ENCODE measurements around the gene ABCE1.

The ABCE1 gene

GRCh38 chr4:145097821-145098674, at the start of gene ABCE1, which contains the start of gene ANAPC10:
Gene ABCE1 (plus strand): TSS chr4:145098311. CDS start chr4:145104413, 6,102 bp downstream.
Gene ANAPC10 (minus strand): TSS chr4:145098196. CDS start chr4:145096099, 2,097 bp downstream.
- DNase-seq: peak; percentile 96

DNA sequence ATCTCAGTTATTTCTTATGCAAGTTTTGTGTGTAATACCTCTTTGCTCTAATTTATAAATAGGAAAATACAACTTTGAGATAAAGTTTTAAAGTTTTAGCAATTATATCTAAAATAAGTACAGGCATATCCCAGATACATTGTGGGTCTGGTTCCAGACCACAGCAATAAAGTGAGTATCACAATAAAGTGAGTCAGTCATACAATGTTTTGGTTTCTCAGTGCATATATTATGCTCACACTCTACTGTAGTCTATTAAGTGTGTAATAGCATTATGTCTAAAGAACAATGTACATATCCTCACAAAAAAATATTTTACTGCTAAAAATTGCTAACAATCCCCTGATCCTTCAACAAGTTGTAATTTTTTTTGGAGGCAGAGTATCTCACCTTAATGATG, 49.3 kb upstream of the ABCE1 start:
- no peak for DNase-seq

DNA sequence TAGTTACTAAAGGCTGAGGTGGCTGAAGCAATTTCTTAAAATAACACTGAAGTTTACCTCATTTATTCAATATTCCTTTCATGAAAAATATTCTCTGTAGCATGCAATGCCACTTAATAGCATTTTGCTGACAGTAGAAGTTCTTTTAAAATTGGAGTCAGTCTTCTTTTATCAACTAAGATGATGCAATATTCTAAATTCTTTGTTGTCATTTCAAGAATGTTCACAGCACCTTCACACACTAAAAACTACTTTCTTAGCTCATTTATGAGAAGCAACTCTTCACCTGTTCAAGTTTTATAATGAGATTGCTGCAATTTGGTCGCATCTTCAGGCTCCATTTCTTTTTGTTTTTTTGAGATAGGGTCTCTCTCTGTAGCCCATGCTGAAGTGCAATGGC, 48.9 kb upstream of the ABCE1 start:
- no peak for DNase-seq

GRCh38 chr4:145055533-145056257, 42.4 kb upstream of the ABCE1 start:
- no peak for DNase-seq

DNA sequence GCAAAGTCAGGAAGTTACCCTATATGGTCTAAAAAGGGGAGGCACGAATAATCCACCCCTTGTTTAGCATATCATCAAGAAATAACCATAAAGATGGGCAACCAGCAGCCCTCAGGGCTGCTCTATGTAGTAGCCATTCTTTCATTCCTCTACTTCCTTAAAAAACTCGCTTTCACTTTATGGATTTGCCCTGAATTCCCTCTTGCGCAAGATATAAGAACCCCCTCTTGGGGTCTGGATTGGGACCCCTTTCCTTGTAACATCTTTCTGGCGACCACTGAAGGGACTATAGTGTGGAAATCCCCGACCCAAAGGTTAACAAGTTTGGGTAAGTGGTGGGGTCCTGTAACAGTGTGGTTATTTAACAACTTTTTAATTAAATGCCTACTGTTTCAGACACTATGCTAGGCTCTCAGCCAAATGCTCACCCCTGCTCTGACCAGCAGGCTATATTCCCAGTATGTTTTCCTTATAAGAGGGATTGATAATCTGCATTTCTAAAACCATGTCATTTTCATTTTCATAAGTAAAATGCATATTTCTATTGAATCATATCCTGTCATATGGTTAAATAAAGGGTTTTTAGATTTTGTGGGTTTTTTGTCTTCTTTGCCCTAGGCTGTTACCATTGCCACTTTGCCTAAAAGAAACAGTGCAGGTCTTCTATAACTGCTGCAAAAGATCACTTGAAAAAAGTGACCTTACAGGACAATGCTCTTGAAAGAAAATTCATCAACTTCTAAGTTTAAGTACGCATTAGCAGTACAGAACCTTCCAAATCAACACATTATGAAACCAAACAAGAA, 41.6 kb upstream of the ABCE1 start:
- DNase-seq: no peak

DNA sequence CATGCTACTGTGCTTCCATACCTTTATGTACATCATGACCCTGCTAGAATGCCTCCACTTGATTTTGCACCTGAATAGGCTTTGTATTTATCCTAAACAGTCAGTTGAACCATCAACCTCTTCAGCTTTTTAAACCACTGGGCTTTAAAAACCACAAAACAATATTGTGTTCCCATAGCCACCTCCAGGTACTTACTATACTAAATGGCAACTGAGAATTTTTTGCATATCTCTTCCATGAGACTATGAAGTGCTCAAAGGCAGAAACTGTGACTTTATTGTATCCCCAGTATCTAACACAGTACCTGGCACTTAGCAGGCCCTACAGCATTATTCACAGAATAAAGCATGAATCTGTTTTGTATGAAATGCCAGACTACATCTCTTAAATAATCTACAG, 39.9 kb upstream of the ABCE1 start:
- no peak for DNase-seq

- peak; percentile 50 for DNase-seq
These were observed 36.7 kb upstream of the ABCE1 start for GRCh38 chr4:145061318-145061920.

GRCh38 chr4:145066063-145066501, 32.0 kb upstream of the ABCE1 start:
- DNase-seq: no peak

GRCh38 chr4:145069361-145069760, 28.8 kb upstream of the ABCE1 start:
- no peak for DNase-seq

- no peak for DNase-seq
These were observed 26.6 kb upstream of the ABCE1 start for GRCh38 chr4:145071560-145071959.

GRCh38 chr4:145075742-145076468, 22.2 kb upstream of the ABCE1 start:
- no peak for DNase-seq

GRCh38 chr4:145076469-145076855, 21.6 kb upstream of the ABCE1 start:
- no peak for DNase-seq

DNA sequence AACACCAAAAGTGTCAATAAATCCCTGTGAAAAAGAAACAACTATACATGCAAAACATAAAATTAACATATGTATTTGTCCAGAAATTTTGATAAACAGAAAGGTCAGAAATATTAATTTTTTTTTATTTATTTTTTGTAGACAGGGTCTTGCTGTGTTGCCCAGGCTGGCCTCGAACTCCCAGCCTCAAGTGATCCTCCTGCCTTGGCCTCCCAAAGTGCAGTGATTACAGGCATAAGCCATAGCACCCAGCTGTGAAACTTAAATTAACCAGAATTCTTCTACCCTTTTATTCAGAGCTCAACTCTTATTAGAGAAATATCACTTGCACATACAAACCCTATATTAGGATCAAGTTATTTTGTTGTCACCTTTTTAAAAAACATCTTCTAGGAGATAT, 16.4 kb upstream of the ABCE1 start:
- no peak for DNase-seq

DNA sequence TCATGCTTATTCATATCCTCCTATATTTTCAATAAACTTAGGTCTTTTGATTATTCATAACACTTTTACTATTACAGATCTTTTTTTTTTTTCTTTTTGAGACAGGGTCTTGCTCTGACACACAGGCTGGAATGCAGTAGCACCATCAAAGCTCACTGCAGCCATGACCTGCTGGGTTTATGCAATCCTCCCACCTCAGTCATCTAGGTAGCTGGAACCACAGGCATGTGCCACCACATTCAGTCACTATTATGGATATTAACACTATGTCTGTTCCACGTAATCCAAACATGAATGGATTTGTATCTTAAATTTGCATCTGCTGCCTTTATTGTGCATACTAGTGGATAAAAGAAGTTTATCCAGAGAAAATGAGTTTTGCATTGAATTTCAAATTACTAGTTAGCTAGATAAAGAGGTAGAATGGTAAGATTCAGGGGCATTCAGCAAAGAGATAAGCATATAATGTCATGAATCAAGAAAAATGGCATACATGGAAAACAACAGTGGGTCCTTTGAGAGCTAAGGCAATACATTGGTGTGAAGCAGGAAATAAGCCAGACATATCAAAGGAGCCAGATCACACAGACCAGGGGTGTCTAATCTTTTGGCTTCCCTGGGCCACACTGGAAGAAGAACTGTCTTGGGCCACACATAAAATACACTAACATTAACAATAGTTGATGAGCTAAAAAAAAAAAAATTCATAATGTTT, 14.1 kb upstream of the ABCE1 start:
- DNase-seq: no peak

GRCh38 chr4:145090380-145090779, 7.7 kb upstream of the ABCE1 start:
- no peak for DNase-seq

- no peak for DNase-seq
These were observed 4.5 kb upstream of the ABCE1 start for GRCh38 chr4:145093638-145094037.

DNA sequence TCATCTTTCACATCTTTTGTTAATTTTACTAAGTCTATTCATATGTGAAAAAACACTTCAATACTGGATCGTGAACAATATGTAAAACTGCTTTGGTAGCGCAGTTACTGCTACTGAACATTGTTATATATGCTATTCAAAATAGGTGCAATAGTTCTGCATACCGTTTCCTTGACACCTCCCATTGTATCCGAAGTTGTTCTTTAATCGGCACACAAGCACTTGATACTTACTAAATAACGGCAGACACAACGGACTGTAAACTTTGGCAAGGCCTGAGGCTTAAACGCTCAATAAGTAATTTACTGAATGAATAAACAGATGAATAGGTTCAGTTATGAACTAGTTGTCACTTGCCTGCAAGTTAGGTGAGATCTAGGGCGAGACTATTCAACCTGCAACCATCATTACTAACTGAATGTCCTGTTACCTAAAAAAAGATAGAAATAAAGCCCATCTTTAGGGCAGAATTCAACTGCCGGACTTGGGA, 735 bp upstream of the ABCE1 start:
- DNase-seq: no peak

DNA sequence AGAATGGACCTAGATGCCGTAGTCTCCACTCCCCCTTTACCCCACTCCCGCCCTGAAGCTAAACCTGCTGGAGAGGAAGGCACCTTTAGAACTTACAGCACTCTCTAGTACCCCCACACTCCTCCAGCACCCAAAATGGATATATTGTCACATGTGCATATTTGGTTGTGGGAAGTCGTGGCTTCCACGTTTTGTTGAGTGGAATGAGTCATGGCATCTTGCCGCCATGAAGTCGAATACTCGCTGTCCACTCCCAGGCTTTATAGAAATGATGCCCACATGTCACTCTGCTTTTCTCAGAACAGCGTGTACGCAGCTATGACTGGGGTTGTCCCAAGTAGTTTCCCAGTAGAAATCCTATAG, 545 bp downstream of the ABCE1 start:
- peak; percentile 33 for DNase-seq

DNA sequence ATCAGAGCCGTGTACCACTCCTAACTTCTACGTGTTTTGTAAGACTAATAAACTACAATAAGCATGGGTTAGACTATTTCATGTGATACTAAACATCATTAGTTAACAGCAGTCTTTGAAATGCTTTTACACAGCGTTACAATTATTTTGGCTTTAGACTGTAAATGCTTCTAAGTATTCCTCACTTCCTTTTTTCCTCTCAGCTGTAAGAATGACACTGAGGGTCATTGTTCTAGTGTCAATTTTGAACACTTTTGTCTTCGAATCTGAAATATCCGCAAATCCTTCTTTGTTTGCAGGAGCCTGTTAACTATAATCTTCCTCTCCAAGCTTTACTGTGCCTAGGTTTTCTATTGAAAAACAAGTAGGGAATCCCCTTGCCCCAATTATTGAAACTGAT, 1.5 kb downstream of the ABCE1 start:
- DNase-seq: no peak

DNA sequence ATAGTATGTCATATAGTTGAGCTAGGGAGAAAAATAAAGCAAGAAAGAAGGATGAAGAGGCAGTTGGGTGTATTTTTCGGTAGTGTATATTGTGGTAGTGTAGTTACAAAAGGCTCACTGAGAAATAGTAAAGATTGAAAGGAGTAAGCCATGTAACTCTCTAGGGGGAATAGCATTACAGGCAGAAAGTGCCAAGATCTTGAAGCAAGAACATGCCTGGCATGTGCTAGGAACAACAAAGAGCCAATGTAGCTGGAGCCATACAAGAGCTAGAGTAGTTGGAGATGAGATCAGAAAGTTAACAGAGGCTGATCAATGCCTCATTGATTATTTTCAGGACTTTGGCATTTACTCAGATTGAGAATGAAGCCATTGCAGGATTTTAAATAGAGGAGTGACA, 3.0 kb downstream of the ABCE1 start:
- no peak for DNase-seq

DNA sequence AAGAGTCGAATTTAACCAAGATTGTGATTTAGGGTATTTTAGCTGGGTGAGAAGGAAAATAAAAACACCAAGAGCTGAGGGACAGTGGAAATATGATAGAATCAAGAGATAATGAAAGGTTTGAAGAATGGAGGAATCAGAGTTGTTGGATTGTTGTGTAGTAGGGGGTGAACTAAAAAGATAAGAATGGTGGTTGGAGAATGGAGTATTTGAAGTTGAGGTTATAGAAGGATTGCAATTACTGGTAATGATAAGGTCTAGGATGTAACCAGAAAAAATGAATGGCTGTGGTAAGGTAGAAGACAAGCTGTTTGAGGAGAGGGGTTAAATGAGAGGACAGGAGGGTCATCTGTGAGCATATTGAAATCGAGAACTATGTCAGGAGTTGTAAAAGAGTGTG, 4.5 kb downstream of the ABCE1 start:
- DNase-seq: no peak

All from NCI-H526 treated with DMSO at 0.1 percent for 48 hours (cell line).